Ramos (cell line): Measurements from ENCODE around the gene UTS2R.

Source experiments
- in situ Hi-C: fragments of 300-500 bp; cut with MboI; formaldehyde crosslinking; loops from one replicate; pipeline ENCODE4 v1.14.3; 2022; ENCODE audit warnings: low sequenced_read_pairs; ENCODE audit not compliant: unreplicated experiment

Gene UTS2R

DNA sequence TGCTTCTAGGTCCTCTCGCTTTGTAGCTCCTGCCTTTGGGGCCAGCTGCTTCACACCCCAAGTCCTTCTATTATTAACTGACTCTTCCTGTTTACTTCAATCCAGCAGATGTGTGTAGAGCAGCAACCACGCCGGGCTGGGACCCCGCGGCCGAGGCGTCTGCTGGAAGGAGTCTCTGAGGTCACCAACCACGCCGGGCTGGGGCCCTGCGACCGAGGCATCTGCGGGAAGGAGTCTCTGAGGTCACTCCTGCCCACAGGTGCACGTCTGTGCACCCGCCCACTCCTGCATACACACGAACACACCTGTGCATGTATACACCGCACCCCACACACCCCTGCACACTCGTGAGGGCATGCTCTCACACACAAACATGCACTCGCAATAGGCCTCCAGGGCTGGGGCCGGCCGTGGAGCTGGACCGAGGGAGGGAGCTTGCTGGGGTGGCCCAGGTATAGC is 20.3 kb upstream of the UTS2R start:
- in situ Hi-C loops = loop anchor here (5.0 kb wide), 1 partner anchor 206 kb away; no protein-coding TSS in a partner anchor

GRCh38 chr17:82351713-82352488 is 19.7 kb upstream of the UTS2R start:
- in situ Hi-C loops = loop anchor here (5.0 kb wide), 1 partner anchor 205 kb away; no protein-coding TSS in a partner anchor

DNA sequence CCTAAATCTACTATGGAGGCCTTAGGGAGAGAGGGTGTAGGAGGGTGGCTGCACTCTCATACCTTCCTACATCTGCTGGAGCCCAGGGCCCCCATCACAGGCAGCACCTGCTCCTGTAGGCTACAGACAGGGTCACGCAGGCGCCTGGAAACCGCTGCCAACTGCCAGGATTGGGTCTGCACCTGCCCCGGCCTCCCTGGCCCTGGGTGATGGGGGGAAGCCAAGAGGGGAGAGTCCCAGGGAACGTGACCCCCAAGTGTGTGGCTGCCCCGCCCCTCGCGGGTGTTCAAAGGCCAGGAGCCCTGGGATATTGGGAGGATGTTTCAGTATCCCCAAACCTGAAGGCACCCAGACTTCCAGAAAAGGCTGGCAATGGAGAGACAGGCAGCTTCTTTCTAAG is 18.1 kb upstream of the UTS2R start:
- in situ Hi-C loops = loop anchor here (5.0 kb wide), 1 partner anchor 204 kb away; no protein-coding TSS in a partner anchor

DNA sequence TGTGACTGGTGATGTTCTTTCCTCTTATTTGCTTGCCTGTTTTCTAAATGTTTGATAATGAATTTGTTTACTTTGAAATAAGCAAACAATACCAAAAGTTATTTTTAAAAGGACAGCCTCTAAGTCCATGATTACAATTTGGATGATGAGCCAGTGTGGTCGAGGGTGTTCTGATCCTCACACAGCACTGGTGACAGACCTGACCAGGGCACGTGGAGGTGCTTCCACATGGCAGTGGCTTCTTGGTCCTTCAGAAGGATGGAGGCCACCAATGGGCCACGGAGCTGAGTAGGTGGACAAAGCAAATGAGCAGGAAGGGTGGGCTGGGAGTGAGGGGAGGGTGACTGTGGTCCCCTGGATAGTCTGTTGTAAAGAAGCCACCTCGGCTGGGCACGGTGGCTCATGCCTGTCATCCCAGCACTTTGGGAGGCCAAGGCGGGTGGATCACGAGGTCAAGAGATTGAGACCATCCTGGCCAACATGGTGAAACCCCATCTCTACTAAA is 16.7 kb upstream of the UTS2R start:
- in situ Hi-C loops = loop anchor here (5.0 kb wide), 2 partner anchors 52 to 202 kb away; no protein-coding TSS in a partner anchor

- in situ Hi-C loops = loop anchor here (5.0 kb wide), 1 partner anchor 51 kb away; no protein-coding TSS in a partner anchor
These were observed 15.7 kb upstream of the UTS2R start for GRCh38 chr17:82355770-82356427.

DNA sequence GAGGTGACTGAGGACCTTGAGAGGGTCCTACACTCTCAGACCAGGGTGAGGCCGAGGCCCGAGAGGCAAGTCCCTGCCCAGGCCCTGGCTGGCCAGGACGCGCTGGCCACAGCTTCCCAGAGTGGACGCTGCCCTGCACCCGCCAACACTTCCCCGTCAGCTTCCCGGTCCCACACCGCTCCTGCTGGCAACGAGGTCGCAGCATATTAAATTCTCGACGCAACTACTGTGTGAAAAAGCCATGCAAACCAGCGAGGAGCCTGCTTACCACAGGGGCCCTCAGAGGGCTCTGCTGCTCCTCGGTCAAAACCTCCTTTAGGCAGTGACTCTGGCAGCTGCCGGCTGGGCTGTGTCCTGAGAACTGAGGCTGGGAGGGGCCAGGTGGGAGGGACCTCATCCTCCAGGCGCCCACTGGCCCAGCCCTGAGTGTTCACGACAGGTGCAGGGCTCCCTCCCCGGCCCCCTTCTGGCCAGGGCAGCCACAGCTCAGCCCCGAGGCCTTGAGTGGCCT is 14.7 kb upstream of the UTS2R start:
- in situ Hi-C loops = loop anchor here (5.0 kb wide), 1 partner anchor 50 kb away; no protein-coding TSS in a partner anchor

DNA sequence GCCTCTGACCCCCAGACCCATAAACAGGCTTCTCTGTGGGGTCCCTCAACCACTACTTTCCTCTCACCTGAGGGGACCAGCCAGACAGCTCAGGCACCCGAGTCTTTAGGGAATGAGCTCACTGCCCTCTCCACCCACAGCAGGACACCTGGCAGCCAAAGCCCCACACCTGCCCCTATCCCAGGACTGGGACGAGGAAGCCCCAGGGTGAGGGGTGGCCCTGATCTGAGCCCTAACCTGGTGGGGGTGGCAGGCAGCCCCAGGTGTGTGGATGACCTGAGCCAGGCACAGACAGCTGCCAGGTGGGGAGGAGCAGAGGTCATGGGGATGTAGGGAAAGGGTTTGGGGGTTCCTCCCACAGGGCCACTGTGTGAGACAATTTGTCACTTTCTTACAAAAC is 14.2 kb upstream of the UTS2R start:
- in situ Hi-C loops = loop anchor here (5.0 kb wide), 1 partner anchor 50 kb away; no protein-coding TSS in a partner anchor

DNA sequence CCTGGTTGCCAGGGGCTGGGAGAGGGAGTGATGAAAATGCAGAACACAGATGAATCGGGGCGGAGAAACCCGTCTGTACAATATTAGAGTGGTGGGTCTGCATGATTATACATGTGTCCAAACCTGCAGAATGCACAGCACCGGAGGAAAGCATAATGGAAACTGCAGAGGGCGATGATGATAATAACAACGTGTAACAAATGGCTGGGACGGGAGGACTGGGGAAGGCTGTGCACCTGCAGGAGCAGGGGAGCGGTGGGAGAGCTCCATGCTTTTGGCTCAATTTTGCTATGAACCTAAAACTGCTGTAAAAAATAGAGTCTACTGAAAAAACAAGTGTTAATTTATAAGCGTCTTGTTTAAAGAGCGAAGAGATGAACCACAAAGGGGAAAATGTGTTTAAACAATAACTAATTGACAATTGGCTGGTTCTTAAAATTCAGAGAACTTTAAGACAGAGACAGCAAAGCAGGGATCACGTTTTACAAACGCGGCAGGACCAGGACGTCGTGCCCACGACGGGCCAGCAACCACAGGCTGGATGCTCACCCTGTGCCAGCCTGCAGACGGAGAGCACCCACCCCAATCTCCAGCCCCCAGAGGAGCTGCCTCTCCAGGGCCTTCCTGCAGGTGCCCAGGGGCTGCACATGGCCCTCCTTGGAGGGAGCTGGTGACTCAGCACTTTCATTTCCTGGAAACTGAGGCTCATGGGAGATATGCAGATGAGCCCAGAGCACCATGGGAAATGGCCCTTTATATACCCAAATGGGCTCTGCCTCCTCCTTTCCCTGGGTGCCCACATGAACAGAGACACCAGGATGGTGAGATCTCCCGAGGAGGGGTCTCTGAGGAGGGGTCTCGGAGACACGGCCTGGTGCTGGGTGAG is 12.9 kb upstream of the UTS2R start, which contains the start of gene TEX19:
TEX19 (plus strand) TSS at position 783 of the 886 bp plus-strand sequence. CDS start 2,904 bp downstream, outside the sequence.
- in situ Hi-C loops = loop anchor here (5.0 kb wide), 1 partner anchor 49 kb away; no protein-coding TSS in a partner anchor

DNA sequence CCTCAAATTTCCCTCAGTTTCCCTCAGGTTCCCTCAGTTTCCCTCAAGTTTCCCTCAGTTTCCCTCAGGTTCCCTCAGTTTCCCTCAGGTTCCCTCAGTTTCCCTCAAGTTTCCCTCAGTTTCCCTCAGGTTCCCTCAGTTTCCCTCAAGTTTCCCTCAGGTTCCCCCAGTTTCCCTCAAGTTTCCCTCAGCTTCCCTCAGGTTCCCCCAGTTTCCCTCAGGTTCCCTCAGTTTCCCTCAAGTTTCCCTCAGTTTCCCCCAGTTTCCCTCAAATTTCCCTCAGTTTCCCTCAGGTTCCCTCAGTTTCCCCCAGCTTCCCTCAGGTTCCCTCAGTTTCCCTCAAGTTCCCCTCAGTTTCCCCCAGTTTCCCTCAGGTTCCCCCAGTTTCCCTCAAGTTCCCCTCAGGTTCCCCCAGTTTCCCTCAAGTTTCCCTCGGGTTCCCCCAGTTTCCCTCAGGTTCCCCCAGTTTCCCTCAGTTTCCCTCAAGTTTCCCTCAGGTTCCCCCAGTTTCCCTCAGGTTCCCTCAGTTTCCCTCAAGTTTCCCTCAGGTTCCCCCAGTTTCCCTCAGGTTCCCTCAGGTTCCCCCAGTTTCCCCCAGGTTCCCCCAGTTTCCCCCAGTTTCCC is 12.0 kb upstream of the UTS2R start:
- in situ Hi-C loops = loop anchor here (5.0 kb wide), 1 partner anchor 48 kb away; no protein-coding TSS in a partner anchor

DNA sequence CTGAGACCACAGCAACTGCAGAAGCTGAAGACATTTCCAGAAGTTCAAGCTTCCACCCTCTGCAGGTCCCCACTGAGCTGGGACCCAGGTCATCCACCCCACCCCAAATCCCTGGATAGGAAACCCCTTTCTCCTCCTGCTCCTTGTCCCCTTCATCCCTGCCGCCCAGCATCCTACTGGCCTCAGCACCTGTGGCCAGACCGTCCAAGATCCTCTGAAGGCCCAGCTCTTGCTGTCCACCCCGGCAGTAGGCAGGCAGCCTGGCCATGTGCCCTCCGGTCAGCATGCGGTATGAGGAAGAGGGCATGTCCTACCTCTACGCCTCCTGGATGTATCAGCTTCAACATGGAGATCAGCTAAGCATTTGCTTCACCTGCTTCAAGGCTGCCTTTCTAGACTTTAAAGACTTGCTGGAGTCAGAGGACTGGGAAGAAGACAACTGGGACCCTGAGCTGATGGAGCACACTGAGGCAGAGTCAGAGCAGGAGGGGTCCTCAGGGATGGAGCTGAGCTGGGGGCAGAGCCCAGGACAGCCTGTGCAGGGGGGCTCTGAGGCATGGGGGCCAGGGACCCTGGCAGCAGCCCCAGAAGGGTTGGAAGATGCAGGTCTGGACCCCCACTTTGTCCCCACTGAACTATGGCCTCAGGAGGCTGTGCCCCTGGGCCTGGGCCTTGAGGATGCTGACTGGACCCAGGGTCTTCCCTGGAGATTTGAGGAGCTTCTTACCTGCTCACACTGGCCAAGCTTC is 9.5 kb upstream of the UTS2R start:
- in situ Hi-C loops = no loop called here

- in situ Hi-C loops = no loop called here
These were observed 5.8 kb upstream of the UTS2R start for GRCh38 chr17:82365606-82366295.

GRCh38 chr17:82366749-82367148 is 4.8 kb upstream of the UTS2R start:
- in situ Hi-C loops = no loop called here

GRCh38 chr17:82367724-82368524 is 3.6 kb upstream of the UTS2R start:
- in situ Hi-C loops = no loop called here

DNA sequence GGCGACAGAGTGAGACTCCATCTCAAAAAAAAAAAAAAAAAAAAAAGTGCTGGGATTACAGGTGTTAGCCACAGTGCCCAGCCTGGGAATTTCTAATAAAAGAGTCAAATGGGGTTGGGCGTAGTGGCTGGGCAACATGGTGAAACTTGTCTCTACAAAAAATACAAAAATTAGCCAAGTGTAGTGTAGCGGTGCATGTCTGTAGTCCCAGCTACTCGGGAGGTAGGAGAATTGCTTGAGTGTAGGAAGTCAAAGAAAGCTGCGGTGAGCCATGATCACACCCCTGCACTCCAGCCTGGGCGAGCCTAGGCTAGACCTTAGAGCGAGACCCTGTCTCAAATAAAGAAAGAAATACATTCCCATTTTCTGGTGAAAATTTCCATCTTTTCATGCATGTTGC is 2.4 kb upstream of the UTS2R start:
- in situ Hi-C loops = no loop called here

GRCh38 chr17:82370471-82371332 is 863 bp upstream of the UTS2R start:
- in situ Hi-C loops = no loop called here
